Sigmoid colon (tissue), 3 donors: ENCODE results near the gene NDST3.

Source experiments
- POLR2A ChIP-seq, 2 donors: fragments of 450-650 bp; IDR thresholded peaks; one replicate each; pipeline ENCODE4 v1.6.1; 2016; ENCODE audit warnings: antibody characterized with exemption in 2 of 2, mild to moderate bottlenecking in 2 of 2, moderate library complexity in 2 of 2
- TF ChIP-seq, protein P1 (sequence below), 4 experiments: fragments of 450-650 bp in 3 of 4; fragments of 200-600 bp in 1 of 4; IDR thresholded peaks; one replicate each; pipeline ENCODE4 v1.5.1; 2016 to 2019; ENCODE audit warnings: antibody characterized with exemption in 4 of 4, mild to moderate bottlenecking in 3 of 4, moderate library complexity in 2 of 4

DNA sequence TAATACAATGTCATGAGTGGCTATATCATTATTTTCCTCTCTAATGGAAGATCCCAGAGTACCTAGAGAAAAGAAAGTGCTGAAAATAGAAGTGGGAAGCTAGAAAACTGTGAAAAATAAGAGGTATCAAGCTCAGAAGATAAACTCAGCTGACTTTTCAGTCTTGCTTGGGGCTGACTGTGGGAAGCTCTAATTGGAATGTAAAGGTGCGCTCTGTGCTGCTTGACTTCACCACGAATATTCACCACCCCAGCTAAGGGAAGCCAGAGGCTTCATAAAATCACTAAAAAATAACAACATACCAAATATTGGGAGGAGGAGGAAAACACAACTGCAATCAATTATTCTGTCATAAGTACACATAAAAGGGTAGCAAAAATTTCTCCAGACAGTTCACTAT, 25.1 kb downstream of the NDST3 start:
- no peak for TF ChIP-seq POLR2A (IDR thresholded peaks at IDR 0.05)
- TF ChIP-seq, protein P1, sequence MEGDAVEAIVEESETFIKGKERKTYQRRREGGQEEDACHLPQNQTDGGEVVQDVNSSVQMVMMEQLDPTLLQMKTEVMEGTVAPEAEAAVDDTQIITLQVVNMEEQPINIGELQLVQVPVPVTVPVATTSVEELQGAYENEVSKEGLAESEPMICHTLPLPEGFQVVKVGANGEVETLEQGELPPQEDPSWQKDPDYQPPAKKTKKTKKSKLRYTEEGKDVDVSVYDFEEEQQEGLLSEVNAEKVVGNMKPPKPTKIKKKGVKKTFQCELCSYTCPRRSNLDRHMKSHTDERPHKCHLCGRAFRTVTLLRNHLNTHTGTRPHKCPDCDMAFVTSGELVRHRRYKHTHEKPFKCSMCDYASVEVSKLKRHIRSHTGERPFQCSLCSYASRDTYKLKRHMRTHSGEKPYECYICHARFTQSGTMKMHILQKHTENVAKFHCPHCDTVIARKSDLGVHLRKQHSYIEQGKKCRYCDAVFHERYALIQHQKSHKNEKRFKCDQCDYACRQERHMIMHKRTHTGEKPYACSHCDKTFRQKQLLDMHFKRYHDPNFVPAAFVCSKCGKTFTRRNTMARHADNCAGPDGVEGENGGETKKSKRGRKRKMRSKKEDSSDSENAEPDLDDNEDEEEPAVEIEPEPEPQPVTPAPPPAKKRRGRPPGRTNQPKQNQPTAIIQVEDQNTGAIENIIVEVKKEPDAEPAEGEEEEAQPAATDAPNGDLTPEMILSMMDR (IDR thresholded peaks at IDR 0.05) = no peak
